ENCODE measurements around the gene SLC34A3. TPM values are rescaled to one million over a fixed set of nuclear protein-coding genes. Genes with fewer than 3 reads are reported as not detected.

SLC34A3 gene
- total RNA-seq, 4 donors from 2014 or later, result not detected

DNA sequence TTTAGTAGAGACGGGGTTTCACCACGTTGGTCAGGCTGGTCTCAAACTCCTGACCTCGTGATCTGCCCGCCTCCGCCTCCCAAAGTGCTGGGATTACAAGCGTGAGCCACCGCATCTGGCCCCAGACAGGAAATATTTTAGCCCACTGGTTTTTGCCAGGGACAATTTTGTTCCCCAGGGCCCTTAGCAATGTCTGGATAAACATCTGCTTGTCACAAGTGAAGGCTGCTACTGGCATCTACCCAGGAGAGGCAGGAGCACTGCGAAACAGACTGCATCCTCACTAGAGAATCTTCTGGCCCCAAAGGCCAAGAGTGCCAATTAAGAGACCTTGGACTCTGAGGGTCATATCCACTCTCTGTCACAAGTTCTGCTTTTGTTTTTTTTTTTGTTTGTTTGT lies 27.7 kb upstream of the SLC34A3 start:
- Histone ChIP-seq H3K27ac (no peak overlapping the region), H3K36me3 (peaks cover 0 to 6% of the 10 kb centered on the region in 2 donors), H3K4me3 (no peak overlapping the region), H3K4me1 (peaks cover 5 to 83% (median 52%) of the 10 kb centered on the region in 3 donors), H3K9me3 (no peaks in the 10 kb centered on the region), H3K27me3 (no peaks in the 10 kb centered on the region)
- ATAC-seq, result no peak
- 79 to 80% methylated on average over 1 to 6 of the region's 8 CpGs for WGBS, 2 donors (ENCODE audit: low coverage in 1 of 2)
- TF ChIP-seq POLR2AphosphoS5 (IDR thresholded peaks at IDR 0.05), result no peak
- TF ChIP-seq EP300 (IDR thresholded peaks at IDR 0.05), result no peak
- TF ChIP-seq, protein P1, sequence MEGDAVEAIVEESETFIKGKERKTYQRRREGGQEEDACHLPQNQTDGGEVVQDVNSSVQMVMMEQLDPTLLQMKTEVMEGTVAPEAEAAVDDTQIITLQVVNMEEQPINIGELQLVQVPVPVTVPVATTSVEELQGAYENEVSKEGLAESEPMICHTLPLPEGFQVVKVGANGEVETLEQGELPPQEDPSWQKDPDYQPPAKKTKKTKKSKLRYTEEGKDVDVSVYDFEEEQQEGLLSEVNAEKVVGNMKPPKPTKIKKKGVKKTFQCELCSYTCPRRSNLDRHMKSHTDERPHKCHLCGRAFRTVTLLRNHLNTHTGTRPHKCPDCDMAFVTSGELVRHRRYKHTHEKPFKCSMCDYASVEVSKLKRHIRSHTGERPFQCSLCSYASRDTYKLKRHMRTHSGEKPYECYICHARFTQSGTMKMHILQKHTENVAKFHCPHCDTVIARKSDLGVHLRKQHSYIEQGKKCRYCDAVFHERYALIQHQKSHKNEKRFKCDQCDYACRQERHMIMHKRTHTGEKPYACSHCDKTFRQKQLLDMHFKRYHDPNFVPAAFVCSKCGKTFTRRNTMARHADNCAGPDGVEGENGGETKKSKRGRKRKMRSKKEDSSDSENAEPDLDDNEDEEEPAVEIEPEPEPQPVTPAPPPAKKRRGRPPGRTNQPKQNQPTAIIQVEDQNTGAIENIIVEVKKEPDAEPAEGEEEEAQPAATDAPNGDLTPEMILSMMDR (IDR thresholded peaks at IDR 0.05), result no peak
- no peak for TF ChIP-seq POLR2A (IDR thresholded peaks at IDR 0.05)

DNA sequence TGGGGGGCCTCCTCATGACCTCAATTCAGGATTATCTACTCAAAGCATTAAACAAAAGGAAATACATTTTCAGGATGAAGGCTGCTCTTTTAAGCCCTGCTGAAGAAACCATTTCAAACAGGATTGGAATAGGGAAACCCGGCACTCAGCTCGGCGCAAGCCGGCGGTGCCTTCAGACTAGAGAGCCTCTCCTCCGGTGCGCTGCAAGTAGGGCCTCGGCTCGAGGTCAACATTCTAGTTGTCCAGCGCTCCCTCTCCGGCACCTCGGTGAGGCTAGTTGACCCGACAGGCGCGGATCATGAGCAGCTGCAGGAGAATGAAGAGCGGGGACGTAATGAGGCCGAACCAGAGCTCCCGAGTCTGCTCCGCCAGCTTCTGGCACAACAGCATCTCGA lies 26.0 kb upstream of the SLC34A3 start:
- H3K4me1 ChIP-seq, result peaks cover 5 to 66% (median 36%) of the 10 kb centered on the region in 3 donors
- peak overlapping the region; percentile 60 to 92 (median 88) for H3K27ac ChIP-seq
- peaks cover 0 to 17% of the 10 kb centered on the region in 2 donors for H3K36me3 ChIP-seq
- no peaks in the 10 kb centered on the region for H3K27me3 ChIP-seq
- TF ChIP-seq POLR2A (IDR thresholded peaks at IDR 0.05), result no peak
- no peak for TF ChIP-seq EP300 (IDR thresholded peaks at IDR 0.05)
- no peak for TF ChIP-seq POLR2AphosphoS5 (IDR thresholded peaks at IDR 0.05)
- TF ChIP-seq, protein P1 (IDR thresholded peaks at IDR 0.05), result no peak
- peak overlapping the region; percentile 69 to 98 for H3K4me3 ChIP-seq
- no peak for ATAC-seq
- H3K9me3 ChIP-seq, result no peaks in the 10 kb centered on the region
- WGBS, 2 donors (ENCODE audit: low coverage in 1 of 2), result 9 to 14% methylated on average over 6 to 16 of the region's 21 CpGs

DNA sequence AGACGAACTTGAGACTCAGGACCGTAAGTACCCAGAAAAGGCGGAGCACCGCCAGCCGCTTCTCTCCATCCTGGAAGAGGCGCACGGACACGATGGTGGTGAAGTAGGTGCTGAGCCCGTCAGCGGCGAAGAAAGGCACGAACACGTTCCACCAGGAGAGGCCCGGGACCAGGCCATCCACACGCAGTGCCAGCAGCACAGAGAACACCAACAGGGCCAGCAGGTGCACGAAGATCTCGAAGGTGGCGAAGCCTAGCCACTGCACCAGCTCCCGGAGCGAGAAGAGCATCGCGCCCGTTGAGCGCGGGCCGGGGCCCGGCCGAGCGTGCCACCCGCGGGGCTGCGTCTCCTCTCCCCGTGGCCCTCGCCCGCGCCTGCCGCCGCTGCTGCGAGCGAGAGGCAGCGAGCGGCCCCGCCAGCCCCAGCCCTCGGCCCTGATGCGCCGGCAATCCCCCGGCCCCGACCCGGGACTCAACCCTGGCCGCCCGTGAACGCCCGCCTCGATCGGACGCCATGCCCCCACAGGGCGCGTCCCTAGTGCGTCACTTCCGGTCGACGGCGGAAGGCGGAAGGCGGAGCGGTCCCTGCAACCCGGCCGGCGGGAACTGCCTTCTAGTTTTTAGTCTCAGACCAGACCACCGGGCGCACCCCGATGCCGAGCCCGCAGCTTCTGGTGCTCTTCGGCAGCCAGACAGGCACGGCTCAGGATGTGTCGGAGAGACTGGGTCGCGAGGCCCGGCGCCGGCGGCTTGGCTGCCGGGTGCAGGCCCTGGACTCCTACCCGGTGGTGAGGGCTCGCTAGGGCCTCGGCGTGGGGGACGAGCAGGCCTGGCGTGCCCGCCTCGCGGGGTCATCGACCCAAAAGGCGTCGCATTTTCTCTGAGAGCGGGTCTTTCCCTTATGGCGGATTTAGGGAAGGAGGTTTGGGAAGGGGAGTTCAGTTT lies 25.3 kb upstream of the SLC34A3 start, which contains the start of the genes NDOR1 and TMEM203:
Gene NDOR1 (plus strand): TSS at position 575 of the 944 bp plus-strand sequence. CDS start 78 bp downstream, at position 653.
Gene TMEM203 (minus strand): TSS at position 523 of the 944 bp plus-strand sequence. CDS start 234 bp downstream, at position 289.
- Histone ChIP-seq H3K4me3 (peak within 1 kb of the TSS; percentile 69 to 98), H3K27me3 (no peaks in the 10 kb centered on the region), H3K9me3 (no peaks in the 10 kb centered on the region), H3K27ac (peak within 1 kb of the TSS; percentile 60 to 92 (median 88)), H3K36me3 (peaks cover 0 to 23% of the 10 kb centered on the region in 2 donors), H3K4me1 (peaks cover 5 to 64% (median 35%) of the 10 kb centered on the region in 3 donors)
- WGBS, 2 donors (ENCODE audit: low coverage in 1 of 2), result 0% methylated on average over 2 of the region's 98 CpGs; no CpG with 5 or more reads in 1 of the 2 donors
- ATAC-seq, result peak; percentile 66
- TF ChIP-seq EP300 (IDR thresholded peaks at IDR 0.05), result no peak
- TF ChIP-seq POLR2A (IDR thresholded peaks at IDR 0.05), result peak; percentile 77 to 83
- peak; percentile 93 for TF ChIP-seq POLR2AphosphoS5 (IDR thresholded peaks at IDR 0.05)
- TF ChIP-seq, protein P1 (IDR thresholded peaks at IDR 0.05), result peak in 1 of 4 experiments; percentile 19

DNA sequence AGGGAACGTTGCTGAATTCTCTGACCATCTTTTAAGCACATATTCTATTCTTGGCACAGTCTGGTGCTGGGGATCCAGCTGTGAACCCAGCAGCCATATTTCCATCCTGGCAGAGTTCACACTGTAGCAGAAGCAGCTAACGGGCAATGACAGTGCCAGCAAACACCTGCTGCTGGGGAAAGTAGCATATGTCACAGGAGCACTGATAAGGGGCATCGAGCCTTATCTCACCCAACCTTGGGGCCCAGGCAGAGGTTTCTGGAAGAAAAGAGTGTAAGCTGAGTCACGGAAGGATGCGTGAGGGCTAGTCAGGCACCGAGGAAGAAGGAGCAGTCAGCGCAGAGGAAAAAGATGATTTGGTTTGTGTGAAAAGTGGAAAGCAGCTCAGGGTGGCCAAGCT lies 24.1 kb upstream of the SLC34A3 start:
- peaks cover 5 to 56% (median 30%) of the 10 kb centered on the region in 3 donors for H3K4me1 ChIP-seq

More for the DNA sequence above, 24.1 kb upstream of the SLC34A3 start:
- Histone ChIP-seq H3K4me3 (peak overlapping the region in 1 of 2 donors; percentile 98), H3K9me3 (no peaks in the 10 kb centered on the region), H3K36me3 (peaks cover 0 to 27% of the 10 kb centered on the region in 2 donors), H3K27me3 (no peaks in the 10 kb centered on the region), H3K27ac (no peak overlapping the region)
- ATAC-seq, result no peak
- 62 to 78% methylated on average over 6 of the region's 7 CpGs for WGBS, 2 donors (ENCODE audit: low coverage in 1 of 2)
- TF ChIP-seq, protein P1 (IDR thresholded peaks at IDR 0.05), result no peak
- no peak for TF ChIP-seq POLR2AphosphoS5 (IDR thresholded peaks at IDR 0.05)
